ENCODE results near the gene LARP1.
"Not testable (repeated sequence)": the region's sequence is repeated elsewhere in the genome, so short reads cannot be mapped to it uniquely, and the experiment has no call there.

LARP1 gene

DNA sequence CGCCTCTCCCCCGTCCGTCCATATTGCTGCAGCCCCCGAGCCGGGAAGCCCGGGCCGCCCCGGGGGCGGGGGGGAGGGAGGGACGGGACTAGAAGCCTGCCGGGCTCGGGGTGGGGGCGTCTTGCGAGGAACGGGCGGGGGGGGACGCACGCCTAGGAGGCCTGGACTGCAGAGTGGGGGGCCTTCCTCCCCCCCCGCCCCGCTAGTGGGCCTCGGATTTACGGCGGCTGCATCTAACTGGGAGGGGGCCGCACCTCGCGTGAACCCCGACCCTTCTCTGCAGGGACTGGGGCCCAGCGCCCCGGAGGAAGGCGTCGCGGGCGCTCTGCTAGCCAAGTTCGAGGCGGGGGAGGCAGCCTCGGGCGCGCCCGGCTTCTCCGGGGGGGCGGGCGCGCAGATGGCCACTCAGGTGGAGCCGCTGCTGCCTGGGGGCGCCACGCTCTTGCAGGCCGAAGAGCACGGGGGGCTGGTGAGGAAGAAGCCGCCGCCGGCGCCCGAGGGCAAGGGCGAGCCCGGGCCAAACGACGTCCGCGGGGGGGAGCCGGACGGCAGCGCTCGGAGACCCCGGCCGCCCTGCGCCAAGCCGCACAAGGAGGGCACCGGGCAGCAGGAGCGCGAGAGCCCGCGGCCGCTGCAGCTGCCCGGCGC lies at the start of gene LARP1:
TSS of gene LARP1 (plus strand) at position 17 of the 648 bp plus-strand sequence. CDS start at position 398, 381 bp downstream.
- peak; percentile 21 for DNase-seq

DNA sequence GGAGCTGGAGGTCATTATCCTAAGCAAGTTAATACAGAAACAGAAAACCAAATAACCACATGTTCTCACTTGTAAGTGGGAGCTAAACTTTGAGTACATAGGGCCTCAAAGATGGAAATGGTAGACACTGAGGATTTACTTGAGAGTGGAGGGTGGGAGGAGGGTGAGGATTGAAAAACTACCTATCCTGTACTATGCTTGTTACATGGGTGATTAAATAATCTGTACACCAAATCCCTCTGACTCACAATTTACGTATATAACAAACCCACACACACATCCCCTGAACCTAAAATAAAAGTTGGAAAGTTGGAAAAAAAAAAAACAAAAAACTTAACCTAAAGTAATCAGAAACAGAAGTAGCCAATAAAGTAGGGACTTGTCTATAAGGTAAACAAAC lies 48.8 kb upstream of the LARP1 start:
- DNase-seq, result no peak

DNA sequence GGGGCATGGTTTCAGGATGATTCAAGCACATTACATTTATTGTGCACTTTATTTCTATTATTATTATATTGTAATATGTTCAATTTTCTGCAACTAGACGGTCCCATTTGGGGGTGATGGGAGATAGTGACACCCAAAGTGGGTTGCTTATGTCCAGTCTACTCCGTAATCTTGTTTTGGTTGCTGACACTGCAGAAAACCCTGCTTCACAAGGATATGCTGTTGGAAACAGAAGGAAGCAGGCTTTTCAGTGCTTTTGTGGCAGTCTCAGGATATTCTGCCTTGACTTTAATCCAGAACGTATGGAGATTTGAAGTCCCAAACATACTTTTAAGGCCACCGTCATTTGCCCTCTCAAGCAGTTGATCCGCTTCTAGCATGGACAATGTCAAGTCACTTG lies 47.5 kb upstream of the LARP1 start:
- no peak for DNase-seq

GRCh38 chr5:154708207-154708606 lies 47.0 kb upstream of the LARP1 start:
- no peak for DNase-seq

DNA sequence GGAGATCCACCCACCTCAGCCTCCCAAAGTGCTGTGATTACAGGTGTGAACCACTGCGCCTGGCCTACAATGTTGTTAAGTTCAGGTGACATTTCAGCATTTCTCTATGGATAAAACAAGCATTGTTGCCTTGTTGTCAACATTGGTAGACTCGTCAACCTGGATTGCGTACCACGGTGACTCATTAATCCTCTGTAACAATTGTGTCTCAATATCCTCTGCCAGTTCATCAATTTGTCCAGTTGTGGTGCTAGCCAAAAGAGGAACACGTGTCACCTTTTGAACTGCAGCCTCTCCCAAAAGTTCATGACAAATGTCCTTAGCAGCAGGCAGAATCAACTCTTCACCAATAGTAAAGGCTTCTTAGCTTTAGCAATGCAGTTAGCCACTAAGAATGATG lies 46.3 kb upstream of the LARP1 start:
- DNase-seq, result no peak

- DNase-seq, result no peak
Observed at GRCh38 chr5:154709368-154710305, 45.5 kb upstream of the LARP1 start.

DNA sequence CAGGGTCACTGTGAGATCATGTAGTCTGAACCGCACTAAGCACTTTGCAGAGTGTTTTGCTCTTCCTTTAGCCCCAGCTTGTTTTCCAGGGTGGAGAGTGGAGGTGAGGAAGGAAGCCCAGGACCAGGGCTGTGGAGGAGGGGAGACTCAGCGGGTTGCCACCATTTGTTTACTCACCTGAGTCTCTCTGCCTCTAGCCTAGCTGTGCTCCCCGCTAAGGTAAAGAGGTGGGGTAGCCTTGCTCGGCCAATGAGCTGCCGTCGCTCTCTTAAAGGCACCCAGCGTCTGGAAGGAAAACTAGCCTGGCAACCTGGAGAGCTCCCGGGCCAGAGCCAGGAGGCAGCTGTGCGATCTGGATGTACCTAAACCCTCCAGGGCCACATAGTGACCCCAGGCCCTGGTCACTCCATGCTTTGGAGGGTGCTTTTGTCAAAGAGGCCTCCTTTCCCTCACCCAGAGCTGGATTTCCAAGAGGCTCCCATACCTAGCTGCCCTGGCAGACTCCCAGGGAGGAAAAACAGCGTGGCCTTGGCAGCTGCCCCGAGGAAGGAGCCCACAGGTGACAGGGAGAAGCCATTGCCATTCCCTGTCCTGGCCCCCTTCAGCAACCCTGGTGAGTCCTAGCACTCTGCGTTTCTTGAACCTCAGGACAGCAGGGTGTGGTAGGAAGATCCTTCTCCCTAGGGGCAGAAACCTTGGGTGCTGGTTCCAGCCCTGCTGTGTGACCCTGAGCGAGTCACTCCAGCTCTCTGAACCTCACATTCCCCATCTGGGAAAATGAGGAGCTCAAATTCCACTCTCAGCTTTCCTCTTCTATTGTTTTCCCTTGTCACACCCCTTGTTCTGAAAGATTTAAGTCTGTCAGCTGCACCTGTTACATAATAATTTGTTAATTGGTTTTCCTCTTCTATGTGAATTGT lies 42.4 kb upstream of the LARP1 start:
- DNase-seq, result peak; percentile 44

- no peak for DNase-seq
Observed at GRCh38 chr5:154713615-154714125, 41.5 kb upstream of the LARP1 start.

GRCh38 chr5:154714266-154714986 lies 40.8 kb upstream of the LARP1 start:
- peak; percentile 1 for DNase-seq

DNA sequence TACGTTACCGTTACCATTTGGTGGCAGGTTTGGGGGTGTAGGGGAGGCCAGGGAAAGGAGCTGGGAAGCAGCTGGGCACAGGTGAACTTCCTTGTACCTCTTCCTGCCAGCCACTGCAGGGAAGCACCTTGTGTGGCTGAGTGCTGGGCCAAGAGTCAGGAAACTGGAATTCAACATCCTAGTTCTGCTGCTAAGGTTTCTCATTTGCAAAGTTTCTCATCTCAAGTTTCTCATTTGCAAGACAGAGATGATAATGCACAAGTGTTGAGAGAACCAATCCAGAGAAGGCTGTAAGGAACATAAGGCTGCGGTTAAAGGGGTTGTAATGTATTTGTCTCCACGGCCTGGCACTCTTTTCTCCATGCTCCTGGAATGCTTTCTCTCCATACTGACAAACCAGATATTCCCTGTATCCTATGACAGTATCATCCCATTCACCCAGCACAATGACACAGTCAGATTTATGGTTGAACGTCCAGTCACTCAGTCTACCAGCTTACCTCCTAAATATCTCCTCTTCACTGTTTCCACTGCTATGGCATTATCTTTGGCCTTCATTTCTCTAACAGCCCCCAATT lies 33.6 kb upstream of the LARP1 start:
- no peak for DNase-seq

GRCh38 chr5:154722097-154722496 lies 33.1 kb upstream of the LARP1 start:
- no peak for DNase-seq

- DNase-seq, result no peak
Observed at GRCh38 chr5:154722936-154723335, 32.2 kb upstream of the LARP1 start.

GRCh38 chr5:154723740-154724505 lies 31.3 kb upstream of the LARP1 start:
- DNase-seq, result no peak

GRCh38 chr5:154727361-154727760 lies 27.8 kb upstream of the LARP1 start:
- no peak for DNase-seq

DNA sequence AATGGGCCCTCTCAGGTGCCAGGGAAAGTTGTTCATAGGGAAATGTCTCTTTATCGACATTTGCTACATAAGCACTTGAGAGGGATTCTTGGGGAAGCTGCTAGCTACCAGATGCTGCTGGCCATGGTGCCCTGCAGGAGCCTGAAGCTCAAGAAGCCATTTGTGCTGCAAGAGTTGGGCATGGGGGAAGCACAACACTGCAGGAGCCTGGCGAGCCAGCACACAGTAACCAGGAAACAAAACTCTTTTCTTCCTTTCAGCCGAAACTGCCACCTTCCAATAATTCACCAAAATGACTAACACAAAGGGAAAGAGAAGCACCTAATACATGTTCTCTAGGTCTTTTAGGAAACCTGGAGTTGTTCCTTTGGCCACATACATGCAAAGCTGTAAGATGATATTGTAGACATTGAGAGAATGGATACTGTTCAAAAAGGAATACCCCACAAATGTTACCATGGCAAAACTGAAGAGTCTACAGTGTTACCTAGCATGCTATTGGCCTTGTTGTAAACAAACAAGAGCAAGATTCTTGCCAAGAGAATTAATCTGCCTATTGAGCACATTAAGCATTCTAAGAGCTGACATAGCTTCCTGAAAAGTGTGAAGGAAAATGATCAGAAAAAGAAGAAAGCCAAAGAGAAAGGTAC lies 26.1 kb upstream of the LARP1 start:
- DNase-seq, result no peak

DNA sequence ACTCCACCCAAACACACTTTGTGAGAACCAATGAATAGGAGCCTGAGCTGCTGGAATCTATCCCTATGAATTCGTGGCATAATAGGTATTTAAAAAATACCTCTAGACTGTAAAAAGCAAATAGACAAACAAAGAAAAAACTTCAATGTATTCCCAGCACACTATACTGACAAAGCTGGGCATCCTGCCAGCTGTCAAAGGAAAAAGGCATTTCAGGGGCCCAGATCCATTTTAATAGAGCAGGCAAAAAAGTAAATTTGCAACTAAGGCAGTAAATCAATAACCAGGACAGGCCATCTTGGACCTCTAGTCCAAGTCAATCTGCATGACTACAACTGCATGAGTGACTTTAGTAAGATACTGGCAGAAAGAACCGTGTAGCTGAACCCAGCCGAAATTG lies 25.6 kb upstream of the LARP1 start:
- no peak for DNase-seq

GRCh38 chr5:154730761-154731160 lies 24.4 kb upstream of the LARP1 start:
- DNase-seq, result not testable (repeated sequence)

DNA sequence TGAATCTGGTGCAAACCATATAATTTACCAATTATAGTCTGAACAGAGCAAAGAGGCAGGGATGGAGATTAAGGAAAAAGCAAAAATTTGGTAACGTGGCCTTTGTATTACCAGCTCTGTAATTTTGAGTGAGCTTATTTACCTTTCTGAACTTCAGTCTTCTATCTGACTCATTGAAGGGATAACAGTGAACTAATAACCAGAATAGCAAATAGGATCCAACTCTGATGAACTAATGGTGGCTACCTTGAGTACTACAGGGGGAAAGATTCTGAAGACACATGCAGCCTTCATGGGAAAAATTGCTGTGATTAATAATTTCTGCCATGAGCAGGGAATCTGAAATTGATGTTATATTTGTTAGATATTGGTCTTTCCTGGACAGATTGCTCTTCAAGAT lies 23.0 kb upstream of the LARP1 start:
- no peak for DNase-seq

- DNase-seq, result no peak
Observed at GRCh38 chr5:154734370-154735248, 20.6 kb upstream of the LARP1 start.
